Hepatic stellate cell (primary cell): Measurements from ENCODE around the gene LY6G5C.
A peak's percentile ranks its signal among the peaks of the same experiment; 100 is the strongest.

Source experiments
- DNase-seq: peaks from one replicate; pipeline ENCODE4 v3.0.0; 2011; ENCODE audit warnings: low spot score

The LY6G5C gene

GRCh38 chr6:31639449-31639861 is 41.4 kb downstream of the LY6G5C start:
- peak; percentile 77 for DNase-seq

DNA sequence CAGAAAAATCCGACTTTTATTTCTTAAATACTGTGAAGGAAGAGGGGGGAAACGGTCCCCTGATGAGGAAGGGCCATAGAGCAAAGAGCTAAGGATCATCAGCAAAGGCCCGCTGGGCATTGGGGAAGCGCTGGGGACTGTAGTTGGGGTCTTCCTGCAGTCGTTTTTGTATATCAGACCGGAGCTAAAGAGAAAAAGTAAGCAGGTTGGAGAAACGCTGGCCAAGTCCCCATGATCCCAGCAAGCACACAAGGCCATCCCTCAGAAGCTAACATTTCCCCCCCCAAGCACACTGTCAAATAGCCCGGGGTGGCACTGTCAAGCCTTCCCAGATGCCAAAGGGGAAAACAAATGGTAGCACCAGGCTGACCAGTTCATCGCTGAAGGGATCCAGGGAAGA is 41.8 kb downstream of the LY6G5C start:
- DNase-seq: no peak

DNA sequence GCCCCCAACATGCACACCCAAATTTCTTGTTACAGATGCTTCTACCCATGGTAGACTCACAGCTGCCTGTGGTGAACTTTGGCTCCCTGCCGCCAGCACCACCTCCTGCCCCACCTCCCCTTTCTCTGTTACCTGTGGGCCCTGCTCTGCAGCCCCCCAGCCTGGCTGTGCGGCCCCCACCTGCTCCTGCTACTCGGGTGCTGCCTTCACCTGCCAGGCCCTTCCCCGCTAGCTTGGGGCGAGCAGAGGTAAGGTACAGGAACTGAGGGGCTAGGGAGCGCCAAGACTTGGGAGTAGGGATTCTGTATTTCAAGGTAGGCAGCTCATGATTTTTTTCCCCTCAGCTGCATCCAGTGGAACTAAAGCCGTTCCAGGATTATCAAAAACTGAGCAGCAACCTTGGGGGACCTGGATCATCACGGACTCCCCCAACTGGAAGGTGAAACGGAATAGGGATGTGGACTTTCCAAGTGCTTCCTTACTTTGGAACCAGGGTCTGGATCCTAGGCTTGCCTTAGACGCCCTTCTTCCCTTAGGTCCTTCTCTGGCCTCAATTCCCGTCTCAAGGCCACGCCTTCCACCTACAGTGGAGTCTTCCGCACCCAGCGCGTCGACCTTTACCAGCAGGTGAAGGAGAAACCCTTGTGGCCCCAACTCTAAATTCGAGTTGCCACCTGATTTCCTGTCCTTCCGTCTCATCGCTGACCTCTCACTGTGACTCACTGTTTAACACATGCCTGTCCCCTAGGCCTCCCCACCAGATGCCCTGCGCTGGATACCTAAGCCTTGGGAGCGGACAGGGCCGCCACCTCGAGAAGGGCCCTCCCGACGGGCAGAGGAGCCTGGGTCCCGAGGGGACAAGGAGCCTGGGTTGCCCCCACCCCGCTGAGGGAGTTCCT is 43.9 kb downstream of the LY6G5C start:
- no peak for DNase-seq

DNA sequence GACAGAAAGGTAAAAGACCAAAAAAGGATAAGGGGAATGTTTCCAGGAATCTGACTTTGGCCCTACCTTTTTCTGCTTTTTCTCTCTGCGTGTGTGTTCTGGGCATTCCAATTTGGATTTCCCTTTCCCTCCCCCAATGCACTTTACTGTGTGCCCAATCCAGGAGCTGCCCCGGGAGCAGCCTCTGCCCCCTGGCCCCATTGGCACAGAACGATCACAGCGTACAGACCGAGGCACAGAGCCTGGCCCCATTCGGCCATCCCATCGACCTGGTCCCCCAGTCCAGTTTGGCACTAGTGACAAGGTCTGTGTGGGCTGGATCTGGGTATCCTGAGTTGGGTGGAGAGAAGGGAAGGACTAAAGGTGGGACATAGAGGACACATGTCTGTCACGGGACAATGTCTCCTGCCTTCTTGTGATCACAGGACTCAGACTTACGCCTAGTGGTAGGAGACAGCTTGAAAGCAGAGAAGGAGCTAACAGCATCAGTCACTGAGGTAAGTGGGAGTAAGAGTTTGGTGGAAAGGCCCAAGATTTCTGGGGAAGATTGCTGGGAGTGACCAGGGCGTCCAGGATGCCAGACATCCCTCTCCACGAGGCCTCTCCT is 45.8 kb downstream of the LY6G5C start:
- DNase-seq: no peak

DNA sequence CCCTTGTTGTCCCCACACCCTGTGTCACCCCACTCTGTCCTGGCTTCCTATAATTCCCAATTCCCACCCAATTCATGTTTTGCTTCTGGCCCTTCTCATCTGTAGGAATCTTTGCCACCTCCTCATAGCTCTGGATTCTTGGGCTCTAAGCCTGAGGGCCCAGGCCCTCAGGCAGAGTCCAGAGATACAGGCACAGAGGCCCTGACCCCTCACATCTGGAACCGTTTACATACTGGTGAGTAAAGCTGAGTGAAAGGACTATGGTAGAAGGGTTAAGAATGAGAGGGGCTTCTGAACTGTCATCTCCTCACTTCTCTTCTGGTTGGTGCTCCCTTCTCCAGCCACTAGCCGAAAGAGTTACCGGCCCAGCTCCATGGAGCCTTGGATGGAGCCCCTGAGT is 46.7 kb downstream of the LY6G5C start:
- no peak for DNase-seq

- DNase-seq: no peak
These were observed 47.4 kb downstream of the LY6G5C start for GRCh38 chr6:31633447-31633846.

GRCh38 chr6:31632279-31632946 is 48.5 kb downstream of the LY6G5C start:
- no peak for DNase-seq

DNA sequence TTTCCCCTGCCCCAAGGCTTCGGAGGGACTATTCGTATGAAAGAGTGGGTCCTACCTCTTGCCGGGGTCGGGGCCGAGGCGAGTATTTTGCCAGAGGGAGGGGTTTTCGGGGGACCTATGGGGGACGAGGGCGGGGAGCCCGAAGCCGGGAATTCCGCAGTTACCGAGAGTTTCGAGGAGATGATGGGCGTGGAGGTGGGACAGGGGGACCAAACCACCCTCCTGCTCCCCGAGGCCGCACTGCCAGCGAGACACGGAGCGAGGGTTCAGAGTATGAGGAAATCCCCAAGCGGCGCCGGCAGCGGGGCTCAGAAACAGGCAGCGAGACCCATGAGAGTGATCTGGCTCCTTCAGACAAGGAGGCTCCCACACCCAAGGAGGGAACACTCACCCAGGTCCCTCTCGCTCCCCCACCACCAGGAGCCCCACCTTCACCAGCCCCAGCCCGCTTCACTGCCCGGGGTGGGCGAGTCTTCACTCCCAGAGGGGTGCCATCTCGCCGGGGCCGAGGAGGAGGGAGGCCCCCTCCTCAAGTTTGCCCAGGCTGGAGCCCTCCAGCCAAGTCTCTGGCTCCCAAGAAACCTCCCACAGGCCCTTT is 49.1 kb downstream of the LY6G5C start:
- no peak for DNase-seq

DNA sequence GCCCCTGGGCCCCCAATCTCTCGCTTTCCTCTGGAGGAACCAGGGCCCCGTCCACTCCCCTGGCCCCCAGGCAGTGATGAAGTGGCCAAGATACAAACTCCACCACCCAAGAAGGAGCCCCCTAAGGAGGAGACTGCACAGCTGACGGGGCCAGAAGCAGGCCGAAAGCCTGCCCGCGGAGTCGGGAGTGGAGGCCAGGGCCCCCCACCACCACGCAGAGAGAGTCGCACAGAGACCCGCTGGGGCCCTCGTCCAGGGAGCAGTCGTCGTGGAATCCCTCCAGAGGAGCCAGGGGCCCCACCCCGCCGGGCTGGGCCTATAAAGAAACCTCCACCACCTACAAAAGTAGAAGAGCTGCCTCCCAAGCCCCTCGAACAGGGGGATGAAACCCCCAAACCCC is 49.7 kb downstream of the LY6G5C start:
- no peak for DNase-seq

GRCh38 chr6:31630177-31630934 is 50.5 kb downstream of the LY6G5C start:
- no peak for DNase-seq

DNA sequence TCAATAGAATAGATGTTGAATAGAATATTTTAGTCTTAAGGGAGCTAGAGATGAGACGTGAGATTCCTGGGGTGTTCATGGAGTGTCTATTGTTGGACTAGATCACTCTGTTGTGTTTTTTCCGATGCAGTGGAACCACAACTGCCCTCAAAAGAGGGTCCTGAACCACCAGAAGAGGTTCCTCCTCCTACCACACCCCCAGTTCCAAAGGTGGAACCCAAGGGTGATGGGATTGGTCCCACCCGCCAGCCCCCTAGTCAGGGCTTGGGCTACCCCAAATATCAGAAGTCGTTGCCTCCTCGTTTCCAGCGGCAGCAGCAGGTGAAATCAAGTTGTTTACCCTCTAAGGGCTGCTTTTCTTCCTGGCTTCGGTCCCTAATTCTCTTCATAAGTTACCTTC is 51.9 kb downstream of the LY6G5C start:
- no peak for DNase-seq

- DNase-seq: no peak
These were observed 53.1 kb downstream of the LY6G5C start for GRCh38 chr6:31627690-31628287.

DNA sequence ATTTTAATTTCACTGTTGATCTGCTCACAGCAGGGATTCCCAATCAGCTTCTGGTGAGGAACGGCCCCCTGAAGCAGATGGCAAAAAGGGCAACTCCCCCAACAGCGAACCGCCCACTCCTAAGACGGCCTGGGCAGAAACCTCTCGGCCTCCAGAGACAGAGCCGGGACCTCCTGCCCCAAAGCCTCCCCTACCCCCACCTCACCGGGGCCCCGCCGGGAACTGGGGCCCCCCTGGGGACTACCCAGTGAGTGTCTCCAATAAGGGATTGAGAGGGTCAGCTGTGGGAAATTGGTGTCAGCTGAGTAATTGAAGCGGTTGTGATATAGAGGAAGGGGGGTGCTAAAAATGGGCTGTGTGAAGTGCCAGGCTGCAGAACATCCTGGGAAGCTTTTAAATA is 53.9 kb downstream of the LY6G5C start:
- DNase-seq: no peak
